Activated gamma-delta T cell (primary cell): Measurements from ENCODE around the gene DCDC2.
"Not testable (repeated sequence)": the region's sequence is repeated elsewhere in the genome, so short reads cannot be mapped to it uniquely, and the experiment has no call there.

Experiments
- DNase-seq: peaks from one replicate; lab custom pipeline; 2025; lab: John Stamatoyannopoulos, UW

Gene DCDC2

DNA sequence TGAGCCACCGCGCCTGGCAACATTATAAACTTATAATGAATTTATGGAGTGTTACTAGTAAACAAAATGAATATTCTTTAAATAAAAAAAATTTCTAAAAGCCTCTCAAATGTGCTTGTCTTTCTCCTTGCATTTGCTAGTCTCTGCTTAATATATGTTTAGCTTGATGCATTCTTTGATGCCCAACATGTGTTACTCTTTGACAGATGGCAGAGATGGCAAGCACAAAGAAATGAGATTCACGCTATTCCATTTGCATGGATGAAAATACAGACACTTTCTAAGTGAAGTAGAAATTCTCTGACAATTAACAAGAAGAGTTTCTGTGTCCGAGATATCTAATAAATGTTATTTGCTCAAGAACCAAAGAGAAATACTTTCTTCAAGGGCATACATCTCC is 30.1 kb downstream of the DCDC2 start:
- DNase-seq, result no peak

DNA sequence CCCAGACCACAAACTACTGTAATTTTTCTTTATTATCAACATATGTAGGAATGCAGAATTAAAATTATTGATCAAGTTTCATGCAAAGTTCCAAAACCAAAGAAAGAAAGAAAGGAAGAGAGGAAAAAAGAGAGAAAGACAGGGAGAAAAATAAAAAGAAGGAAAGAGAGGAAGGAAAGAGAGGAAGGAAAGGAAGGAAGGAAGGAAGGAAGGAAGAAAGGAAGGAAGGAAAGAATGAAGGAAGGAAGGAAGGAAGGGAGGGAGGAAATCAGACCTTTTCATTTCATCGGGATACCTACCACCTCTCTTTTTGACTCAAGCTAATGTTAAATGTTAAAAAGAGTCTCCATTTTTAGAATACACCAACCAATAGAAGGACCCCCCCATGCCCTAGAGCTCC is 31.9 kb downstream of the DCDC2 start:
- no peak for DNase-seq

DNA sequence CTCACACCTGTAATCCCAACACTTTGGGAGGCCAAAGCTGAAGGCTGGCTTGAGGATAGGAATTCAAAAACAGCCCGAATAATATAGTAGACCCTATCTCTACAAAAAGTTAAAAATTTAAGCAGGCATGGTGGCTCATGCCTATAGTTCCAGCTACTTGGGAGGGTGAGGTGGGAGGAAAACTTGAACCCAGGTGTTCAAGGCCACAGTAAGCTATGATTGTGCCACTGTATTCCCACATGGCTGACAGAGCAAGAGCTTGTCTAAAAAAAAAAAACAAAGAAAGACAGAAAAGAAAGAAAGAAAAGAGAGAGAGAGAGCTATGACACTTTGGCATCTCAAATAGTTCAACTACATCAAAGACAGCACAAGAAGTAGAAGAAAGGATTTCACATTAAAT is 33.2 kb downstream of the DCDC2 start:
- no peak for DNase-seq

DNA sequence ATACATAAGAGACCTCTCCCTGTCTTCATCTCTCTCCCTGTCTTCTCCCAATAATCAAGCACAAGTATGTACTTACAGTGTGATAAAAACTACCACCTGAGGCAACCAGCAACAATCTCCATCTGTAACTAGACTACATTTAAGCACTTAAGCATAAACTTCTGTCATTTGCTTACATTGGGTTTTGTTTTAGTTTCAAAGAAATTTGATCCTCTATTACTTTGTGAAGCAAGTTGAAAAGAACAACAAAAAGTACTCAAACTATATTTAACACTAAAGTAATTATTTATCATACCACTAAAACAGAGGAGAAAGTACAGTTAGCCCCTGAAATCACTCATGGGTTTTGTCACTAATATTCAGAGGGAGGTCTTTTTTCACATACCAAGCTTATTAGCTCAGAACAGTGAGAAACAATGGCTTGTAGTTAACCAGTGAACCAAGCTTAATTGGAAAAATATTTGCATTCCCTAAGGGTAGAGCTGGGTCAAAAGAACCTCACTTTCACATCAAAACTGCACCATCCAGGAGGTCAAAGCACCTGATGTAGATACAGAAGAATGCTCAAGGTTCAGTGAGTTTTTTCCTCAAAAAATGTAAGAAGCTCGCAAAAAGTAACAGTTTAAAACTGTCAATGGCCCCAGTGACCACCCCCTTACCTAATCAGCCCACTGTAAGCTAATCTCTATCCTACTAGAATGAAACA is 34.1 kb downstream of the DCDC2 start:
- DNase-seq, result no peak

DNA sequence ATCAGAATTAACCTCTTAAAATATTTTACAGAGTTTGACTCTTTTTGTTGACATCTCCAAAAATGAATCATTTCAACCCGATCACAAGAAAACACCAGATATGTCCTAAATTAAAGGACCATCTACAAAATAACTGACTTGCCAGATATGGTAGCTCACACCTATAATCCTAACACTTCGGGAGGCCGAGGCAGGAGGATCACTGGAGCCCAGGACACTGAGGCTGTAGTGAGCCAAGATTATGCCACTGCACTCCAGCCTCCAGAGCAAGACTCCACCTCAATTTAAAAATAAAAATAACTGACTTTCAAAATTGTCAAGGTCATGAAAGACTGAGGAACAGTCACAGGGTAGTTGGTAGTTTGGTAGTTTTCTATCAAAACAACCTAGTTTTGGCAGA is 34.9 kb downstream of the DCDC2 start:
- no peak for DNase-seq

DNA sequence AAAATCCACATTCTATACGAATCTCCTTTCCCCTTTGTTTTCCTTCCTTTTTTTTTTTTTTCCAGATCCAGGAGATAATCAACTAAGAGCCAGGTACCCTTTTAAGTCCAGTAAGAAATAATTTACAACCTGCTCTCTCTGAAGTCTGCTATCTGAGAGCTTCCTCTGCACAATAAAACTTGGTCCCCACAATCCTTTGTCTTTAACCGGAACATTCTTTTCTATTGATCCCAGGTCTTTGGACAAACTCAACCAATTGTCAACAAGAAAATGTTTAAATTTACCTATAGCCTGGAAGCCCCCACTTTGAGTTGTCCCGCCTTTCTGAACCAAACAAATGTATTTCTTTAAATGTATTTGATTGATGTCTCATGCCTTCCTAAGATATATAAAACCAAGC is 35.4 kb downstream of the DCDC2 start:
- not testable (repeated sequence) for DNase-seq

DNA sequence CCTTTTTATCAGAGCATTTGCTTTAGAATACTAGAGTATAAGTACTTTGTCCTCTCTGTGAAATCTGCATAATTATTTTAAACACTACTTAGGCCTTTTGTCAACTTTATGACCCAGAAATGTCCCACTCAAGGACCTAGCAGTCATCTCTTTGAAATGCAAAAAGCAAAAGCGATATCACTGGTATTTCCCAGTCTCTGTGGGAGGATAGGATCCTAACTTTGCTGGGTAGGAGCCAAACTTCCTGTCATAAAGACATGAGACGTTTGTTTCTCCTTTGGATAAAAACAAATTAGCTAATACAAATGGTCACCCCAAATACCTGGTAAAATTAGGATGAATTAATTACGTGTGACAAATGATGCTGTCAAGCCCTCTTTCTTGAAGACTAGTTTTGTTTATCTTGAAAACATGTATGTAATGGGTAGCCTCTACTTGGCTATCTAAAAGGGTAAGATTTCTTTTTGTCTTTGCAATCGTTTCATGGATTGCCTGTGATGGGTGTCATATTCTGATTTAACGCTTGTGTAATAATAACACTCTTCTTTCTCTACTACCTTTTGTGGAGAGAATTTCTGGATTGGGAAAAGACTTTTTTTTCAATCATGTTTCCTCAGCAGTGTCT is 36.2 kb downstream of the DCDC2 start:
- no peak for DNase-seq

DNA sequence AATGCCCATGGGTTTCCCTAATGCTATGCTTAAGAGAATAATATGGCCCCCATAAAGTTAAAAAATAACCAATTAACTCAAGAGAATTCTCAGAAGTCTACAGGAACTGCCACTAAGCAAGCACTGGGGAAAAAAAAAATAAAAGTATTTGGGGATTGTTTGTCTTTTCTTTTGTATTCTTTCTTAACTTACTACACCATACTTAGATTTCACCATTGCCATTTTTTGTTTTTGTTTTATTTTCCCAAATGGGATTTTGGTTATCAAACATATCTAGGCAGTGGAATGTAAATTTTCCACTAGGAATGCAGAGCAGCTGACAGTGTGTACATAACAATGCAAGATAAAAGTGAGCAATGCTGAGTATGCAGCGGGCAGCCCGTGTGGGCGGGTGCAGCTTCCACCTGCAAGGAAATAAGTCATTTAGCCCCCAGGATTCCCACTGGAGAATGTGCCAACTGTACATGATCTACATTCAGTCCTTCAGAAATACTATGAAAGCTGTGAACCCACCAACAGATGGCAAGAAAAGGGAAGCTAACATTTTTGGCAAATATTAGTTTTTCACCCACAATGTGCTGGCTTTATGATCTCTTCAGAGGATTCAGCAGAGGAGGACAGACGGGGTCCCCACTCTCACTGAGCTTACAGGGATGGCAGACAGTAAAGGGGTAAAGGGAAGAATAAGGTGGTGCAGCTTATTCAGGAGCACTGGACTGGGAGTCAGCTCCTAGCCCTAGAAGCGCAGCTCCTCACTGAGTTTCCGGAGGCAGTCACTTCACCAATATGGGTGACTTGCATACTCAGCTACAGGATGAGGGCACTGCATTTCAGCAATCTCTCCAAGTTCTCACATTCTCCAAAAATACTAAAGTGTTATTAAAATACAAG is 44.4 kb downstream of the DCDC2 start:
- no peak for DNase-seq

DNA sequence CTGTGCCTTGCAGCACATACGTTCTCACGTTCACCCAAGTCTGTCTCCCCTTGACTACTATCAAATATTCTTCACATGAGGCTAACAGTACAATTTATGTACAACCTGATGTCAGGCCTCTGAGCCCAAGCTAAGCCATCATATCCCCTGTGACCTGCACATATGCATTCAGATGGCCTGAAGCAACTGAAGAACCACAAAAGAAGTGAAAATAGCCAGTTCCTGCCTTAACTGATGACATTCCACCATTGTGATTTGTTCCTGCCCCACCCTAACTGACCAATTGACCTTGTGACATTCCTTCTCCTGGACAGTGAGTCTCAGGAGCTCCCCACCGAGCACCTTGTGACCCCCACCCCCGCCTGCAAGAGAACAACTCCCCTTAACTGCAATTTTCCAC is 46.1 kb downstream of the DCDC2 start:
- DNase-seq, result not testable (repeated sequence)

DNA sequence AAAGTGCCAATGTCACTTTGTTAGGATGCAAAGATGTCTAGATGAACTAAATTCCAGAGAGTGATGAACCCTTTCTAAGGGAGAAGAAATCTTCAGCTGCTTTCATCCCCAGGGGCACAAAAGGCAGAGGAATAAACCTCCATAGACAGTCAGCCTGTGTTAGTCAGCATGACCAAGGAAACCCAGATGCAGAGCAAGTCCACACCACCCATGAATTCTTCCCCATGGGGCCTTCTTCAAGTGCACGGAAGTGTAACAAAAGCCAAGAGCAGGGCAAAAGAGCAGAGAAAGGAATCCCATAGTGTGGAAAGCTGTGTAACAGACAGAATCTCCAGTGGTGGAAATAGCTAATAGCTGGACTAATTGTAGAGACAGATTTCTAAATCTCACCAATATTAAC is 50.0 kb downstream of the DCDC2 start:
- no peak for DNase-seq

DNA sequence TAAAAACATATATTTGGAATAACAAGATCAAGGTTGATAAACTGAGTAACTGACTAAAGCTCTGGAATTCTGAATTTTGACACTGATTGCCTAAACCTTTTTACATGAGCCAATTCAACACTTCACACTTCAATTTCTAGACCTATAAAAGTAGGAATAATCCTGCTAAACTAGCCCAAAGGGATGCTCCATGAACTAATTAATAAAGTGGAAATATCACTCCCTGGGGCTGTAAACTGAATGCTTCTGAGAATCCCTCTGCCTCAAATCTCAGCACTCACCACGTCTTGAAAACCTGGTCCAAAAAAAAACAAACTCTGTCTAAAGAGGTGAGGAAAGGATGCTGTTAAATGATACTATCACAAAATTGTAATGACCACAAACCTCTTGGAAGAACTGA is 50.9 kb downstream of the DCDC2 start:
- DNase-seq, result no peak

DNA sequence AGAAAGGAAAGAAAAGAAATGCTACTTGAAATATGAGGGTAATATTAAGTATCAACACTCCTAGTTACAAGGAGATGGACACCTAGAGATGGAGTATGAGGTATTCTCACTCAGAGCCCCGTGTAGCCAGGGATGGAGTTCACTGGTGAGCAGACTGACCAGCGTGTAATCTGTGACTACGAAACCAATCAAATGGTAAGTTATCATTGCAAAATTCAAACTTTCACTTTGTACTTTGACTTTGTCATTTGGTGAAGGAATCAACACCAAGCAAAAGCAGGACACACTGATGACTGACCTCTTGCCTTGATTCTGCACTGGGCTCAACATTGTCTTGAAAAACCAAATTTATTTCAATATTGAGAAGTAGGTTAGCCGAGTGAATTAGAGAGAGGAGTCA is 51.8 kb downstream of the DCDC2 start:
- no peak for DNase-seq

DNA sequence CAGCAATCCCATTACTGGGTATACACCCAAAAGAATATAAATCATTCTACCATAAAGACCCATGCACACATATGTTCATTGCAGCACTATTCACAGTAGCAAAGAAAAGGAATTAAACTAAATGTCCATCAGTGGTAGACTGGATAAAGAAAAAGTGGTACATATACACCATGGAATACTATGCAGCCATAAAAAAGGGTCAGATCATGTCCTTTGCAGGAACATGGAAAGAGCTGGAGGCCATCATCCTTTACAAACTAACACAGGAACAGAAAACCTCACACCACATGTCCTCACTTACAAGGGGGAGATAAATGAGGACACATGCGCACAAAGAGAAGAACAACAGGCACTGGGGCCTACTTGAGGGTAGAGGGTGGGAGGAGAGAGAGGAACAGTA is 60.9 kb downstream of the DCDC2 start:
- DNase-seq, result no peak

DNA sequence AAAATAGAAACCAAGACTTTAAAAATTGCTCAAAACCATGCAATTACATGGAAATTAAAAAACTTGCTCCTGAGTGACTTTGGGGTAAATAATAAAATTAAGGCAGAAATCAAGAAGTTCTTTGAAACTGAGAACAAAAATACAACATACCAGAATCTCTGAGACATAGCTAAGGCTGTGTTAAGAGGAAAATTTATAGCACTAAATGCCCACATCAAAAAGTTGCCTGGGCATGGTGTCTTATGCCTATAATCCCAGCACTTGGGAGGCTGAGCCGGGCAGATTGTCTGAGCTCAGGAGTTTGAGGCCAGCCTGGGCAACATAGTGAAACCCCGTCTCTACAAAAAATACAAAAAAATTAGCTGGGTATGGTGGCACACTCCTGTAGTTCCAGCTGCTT is 64.0 kb downstream of the DCDC2 start:
- DNase-seq, result not testable (repeated sequence)

DNA sequence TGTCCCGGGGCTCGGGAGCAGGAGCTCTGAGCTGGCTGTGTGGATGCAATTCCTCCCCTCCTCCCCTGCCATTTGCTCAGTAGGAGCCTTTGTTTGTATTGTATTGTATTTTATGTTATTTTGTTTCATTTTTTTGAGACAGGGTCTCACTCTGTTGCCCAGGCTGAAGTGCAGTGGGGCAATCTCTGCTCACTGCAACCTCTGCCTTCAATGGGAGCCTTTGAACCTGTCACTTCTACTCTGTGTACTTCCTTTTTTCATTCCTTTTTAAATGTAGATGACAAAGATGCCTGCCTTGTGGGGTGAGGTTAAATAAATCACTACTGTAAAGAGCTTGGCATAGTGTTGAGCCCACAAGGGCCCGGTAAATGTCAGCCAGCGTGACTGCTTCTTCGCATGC is 70.6 kb downstream of the DCDC2 start:
- no peak for DNase-seq

DNA sequence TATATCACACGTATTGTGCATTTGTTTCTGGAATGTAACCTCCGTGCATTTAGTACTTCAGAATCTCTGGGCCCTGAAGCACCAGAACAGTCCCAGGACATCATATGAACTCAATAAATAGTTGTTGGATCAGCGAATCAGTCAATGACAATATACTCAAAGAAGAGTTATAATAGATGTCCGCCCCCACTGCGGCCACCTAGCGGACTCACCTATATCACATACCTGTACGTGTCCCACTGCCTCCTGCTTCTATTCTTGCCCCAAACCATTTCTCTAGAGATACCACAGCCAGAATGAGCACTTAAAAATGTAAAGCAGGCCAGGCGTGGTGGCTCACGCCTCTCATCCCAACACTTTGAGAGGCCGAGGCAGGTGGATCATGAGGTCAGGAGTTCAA is 73.9 kb downstream of the DCDC2 start:
- no peak for DNase-seq

DNA sequence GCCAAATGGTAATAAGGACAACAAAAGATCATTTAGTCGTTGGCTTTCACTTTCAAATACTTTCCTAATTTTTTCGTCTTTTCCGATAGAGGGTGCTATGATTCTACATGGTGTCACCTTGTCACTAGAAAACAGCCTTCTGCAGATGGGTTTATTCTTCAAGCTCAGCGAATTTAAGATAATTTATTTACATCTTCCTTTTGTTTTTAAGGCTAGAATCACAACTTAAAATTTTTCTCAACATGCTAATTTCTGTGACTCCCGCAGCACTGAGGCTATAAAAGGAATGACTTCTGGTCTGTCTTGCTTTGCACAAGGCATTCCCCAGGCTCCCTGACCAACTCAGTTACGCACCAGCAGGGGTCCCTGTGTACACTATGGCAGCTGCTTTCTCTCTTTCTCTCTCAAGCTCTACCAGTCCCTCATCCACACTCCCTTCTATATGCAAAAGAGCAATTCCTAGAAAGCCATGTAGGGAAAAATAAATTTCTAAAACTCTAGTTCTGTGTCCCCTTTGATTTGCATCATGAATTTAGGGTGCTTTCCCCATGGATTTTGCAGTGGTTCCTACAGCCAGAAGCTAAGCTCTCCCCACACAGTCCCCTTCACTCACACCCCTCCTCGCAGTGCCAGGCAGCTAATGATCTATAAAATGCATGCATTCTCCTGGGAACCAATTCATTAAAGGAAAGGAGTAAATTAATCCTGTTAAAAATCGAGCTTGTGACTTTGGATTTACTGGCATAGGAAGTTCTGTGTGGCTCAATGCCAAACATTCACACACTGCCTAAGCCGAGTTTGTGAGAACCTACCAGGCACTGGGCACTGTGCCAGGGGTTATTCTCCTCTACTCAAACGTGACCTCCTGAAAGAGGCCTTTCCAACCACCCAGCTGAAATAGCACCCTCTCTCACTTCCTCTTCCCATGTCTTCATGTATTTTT is 74.5 kb downstream of the DCDC2 start:
- DNase-seq, result no peak

DNA sequence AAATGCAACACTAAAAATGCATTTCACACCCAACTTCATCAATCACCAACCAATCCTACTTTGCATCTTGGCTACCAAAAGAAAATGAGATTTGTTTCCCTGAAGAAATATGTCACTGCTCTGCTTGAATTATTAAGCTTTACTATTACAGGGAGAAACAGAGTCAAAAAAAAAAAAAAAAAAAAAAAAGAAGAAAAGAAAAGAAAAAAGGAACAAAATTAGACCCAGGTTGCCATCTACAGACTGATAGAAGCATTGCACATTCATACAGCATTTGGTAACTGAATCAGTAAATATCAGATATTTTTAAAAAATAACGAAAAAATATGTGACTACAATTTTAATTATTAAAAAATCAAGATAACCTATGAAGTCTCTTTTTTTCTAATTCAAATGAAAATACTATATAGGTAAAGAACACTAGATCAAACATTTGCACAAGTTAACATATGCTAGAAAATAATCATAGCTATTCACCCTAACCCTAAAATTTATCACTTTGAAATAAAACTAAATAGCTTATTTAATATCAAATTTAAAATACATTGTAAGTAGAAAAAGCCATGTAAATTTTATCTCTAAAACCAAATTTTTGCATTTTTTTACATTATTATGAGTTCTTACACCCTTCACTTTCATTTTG is 83.3 kb downstream of the DCDC2 start:
- no peak for DNase-seq

DNA sequence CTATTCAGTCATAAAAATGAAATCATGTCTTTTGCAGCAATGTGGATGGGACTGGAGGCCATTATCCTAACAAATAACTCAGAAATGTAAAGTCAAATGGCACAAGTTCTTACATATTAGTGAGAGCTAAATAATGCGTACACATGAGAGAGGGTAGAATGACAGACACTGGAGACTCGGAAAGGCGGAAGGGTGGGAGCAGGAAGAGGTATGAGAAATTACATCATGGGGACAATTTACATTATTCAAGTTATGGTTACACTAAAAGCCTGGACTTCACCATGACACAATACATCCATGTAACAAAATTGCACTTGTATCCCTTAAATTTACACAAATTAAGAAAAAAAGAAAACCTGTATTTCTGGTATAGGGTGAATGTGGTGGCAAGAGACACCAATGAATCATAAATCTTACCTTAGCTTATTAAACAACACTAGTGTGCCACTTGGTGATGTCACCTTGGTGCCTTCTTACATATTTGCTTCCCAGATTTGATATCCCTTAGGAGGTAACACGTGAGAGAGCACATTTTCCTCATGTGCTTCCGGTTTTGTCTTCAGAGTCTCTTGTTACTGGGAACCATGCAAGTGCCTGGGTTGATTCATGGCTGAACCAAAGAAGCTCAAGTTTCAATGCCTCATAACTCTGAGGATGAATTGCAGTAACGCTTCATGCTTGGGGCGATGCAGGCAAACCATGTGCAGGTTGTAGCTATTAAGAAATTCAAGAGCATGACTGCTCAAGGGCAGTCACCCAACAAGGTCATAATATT is 84.6 kb downstream of the DCDC2 start:
- no peak for DNase-seq

DNA sequence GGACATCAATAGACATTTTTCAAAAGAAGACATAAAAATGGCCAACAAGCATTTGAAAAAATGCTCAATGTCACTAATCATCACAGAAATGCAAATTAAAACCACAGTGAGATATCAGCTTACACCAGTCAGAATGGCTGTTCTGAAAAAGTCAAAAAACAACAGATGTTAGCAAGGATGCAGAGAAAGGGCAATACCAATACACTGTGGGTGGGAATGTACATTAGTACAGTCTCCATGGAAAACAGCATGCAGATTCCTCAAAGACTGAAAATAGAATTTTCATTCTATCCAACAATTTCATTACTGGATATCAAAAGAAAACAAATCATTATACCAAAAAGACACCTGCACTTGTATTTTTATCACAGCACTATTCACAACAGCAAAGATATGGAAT is 85.3 kb downstream of the DCDC2 start:
- no peak for DNase-seq

DNA sequence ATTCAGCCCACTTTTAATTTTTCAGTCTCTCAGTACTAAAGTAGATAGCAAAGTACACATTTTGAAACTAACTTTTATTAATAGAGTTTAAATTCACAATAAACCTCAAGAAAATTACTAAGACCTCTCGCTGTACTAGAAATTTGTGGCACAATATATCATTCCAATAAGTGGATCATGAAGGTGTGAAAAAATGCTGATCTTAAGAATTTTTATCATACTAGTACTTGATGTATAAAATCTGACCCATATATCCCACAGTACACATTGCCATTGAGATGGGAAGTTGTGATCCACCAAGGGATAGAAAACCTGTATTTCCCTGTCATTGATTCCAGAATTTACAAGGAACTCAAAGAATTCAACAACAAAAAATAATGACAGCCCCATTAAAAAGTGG is 85.7 kb downstream of the DCDC2 start:
- no peak for DNase-seq
